Retinal pigment epithelial cell (primary cell): Measurements from ENCODE around the gene C5orf63.

Source experiments
- DNase-seq: peaks from one replicate; pipeline ENCODE4 v3.0.0-alpha.2; 2010; ENCODE audit warnings: low read depth
- H3K4me3 ChIP-seq: 2 replicates; pipeline ENCODE4 v1.5.1; 2011; ENCODE audit warnings: mild to moderate bottlenecking, low read length, control low read depth, moderate library complexity
- TF ChIP-seq, protein P1 (sequence below): conservative IDR thresholded peaks from 2 replicates; pipeline ENCODE4 v1.5.1; 2011; ENCODE audit warnings: low read depth, low read length, control low read depth, inconsistent platforms

The C5orf63 gene

DNA sequence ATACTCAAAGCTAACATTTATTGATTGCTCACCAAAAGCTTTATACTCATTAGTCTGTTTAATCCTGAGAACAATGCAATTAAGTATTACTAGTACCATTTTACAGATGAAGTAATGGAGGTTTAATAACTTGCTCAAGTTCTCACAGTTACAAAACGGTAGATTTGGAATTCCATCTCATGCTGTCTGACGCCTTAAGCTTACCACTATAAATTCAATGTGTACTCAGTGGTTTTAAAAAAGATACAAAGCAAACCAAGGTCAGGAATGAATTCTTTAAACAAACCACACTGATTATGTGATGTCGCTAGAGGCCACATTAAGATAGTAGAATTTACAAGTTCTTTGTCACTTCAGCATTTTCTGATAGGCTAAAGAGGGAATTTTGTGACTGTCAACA lies 1.2 kb upstream of the C5orf63 start:
- no peak for DNase-seq
- H3K4me3 ChIP-seq, result no peak overlapping the region
- TF ChIP-seq, protein P1, sequence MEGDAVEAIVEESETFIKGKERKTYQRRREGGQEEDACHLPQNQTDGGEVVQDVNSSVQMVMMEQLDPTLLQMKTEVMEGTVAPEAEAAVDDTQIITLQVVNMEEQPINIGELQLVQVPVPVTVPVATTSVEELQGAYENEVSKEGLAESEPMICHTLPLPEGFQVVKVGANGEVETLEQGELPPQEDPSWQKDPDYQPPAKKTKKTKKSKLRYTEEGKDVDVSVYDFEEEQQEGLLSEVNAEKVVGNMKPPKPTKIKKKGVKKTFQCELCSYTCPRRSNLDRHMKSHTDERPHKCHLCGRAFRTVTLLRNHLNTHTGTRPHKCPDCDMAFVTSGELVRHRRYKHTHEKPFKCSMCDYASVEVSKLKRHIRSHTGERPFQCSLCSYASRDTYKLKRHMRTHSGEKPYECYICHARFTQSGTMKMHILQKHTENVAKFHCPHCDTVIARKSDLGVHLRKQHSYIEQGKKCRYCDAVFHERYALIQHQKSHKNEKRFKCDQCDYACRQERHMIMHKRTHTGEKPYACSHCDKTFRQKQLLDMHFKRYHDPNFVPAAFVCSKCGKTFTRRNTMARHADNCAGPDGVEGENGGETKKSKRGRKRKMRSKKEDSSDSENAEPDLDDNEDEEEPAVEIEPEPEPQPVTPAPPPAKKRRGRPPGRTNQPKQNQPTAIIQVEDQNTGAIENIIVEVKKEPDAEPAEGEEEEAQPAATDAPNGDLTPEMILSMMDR, result no peak

DNA sequence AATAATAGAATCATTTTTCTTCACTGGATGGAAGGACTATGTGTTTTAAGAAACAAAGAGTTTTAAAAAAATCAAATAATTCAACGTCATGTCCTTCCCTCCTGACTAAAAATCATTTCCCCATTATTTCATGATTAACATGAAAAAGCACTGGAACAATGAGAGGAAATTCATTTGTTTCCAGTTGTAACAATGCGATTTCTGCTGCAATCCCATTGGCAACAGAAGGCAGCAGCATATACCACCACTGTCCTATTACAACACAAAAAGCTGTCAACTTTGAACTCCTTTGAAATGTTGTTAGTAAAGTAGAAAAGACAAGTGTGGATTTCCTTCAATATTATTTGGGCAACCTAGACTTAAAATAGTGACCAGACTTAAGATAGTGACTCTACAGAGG lies 3.1 kb downstream of the C5orf63 start:
- no peak overlapping the region for H3K4me3 ChIP-seq
- TF ChIP-seq, protein P1, result no peak
- no peak for DNase-seq

DNA sequence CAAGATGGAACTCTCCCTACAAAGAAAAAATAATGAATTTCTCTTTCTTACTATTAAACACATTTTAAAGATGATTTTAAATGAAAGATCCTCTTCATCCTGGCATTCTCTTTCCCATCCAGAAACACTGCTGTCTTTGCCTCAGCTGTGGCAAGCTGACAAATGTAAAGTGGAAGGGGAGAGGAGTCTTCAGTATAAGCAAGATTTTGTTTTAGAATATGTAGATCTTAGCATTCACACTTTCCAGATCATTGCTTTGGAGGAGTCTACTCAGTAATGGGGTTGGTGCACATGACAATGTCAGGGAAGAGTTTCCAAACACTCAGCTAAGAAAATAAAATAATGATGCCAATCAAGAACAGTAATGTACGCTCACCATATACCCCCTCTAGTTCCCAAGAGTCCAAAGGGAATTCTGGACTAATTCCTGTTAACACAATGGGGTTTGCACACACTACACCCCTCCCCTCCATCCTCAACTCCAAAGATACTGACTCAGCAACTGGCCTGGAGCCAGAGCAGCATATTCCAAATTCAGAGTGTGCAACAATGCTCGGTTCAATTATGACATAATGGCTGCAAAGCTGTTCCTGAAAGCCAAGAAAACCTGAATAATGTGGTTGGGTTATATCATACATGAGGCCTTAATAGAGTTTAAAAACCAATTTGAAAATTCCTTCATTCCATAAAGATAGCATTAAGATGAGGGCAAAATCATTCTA lies 4.6 kb downstream of the C5orf63 start:
- no peak for DNase-seq
- no peak overlapping the region for H3K4me3 ChIP-seq
- TF ChIP-seq, protein P1, result no peak

DNA sequence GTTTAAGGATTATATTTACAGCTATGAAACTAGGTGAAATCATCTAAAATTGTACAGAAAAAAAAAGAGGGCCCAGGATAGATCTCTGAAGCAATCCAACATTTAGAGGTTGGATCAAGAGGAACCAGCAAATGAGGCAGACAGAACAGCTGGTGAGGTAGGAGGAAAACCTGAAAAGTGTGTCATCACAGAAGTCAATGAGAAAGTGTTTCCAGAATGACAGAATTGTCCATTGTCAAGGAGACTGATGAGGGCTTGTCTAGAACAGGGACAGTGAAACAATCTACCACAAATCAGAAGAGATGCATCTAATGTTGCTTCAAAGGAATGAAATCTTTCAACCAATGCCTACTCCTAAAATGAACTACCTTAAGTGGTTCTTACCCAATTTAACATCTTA lies 6.6 kb downstream of the C5orf63 start:
- no peak overlapping the region for H3K4me3 ChIP-seq
- TF ChIP-seq, protein P1, result no peak
- no peak for DNase-seq

DNA sequence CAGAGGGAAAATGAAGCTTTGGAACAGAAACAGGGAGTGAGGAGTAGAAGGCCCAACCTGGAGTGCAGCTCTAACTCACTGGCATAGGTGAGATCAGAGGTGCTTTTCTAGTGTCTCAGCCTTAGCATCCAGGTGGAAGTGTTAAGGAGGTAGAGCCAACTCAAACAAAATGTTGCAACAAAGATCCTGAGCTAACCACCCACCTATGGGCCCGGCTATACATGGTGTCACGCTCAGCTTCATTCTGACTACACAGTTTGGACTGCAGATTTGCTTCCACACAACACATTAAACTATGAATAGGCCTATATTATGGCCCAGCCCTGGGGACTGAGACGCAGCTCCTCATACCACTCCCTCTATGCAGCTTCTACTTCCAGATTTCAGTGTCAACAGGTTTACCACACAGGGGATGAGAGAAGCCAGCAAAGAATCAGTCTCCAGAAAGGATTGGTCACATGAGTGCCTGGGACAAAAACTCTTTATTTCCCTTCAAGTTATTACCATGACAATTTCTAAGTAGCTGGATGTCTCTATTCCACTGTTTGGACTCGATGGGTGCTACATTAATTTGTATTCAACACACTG lies 9.0 kb downstream of the C5orf63 start:
- no peak for DNase-seq
- no peak overlapping the region for H3K4me3 ChIP-seq
- TF ChIP-seq, protein P1, result no peak

DNA sequence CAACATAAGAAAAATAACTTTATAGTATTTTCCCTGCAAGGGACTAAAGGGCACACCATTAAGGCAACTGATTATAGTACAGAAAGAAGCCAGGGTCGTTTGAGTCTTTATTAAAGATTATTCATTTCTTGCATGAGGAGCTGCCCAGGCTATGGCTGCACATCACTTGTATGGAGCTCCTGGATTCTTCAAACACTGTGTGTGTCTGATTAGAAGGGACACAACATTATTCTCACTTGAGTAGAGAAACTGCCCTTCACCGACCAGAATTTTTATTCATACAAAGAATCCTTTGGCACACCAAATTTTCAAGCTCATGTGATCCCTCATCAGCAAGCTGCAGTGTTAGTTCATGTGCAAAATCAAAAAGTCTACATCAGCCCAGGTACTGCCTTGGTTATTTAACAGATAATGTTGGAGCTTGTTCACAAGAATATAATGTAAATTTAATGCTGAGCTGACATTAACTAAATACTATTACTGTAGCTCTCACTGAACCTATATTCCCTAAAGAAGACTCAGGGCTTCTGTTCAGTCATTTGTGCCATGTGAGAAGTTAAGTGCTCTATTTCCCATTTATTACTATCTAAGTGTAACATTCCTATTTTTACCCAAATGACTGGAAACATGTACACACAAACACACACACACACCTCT lies 9.9 kb downstream of the C5orf63 start:
- no peak overlapping the region for H3K4me3 ChIP-seq
- DNase-seq, result no peak
- TF ChIP-seq, protein P1, result no peak

DNA sequence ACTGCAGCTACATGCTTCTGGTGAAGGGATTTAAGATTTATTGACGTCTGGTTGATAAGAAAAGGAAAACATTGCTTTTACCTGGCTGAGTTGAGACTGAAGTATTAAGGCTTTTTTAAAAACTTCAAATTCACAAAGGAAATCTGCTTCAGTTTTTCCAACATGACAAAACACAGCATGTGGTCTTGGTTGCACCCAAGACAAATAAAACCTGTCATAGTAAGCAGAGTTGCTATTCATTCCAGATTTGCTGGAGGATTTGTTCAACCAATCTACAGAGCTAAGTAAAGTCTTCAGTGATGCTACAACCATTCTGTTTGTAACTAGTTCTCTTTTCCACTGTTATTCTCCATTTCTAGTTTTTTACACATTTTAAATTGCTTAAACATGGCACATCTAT lies 11.3 kb downstream of the C5orf63 start:
- H3K4me3 ChIP-seq, result no peak overlapping the region
- no peak for DNase-seq
- TF ChIP-seq, protein P1, result no peak
